NOMO-1 treated with dmso at 0.1 percent for 144 hours (cell line): Measurements from ENCODE around the gene CNNM3.
"Not testable (repeated sequence)": the region's sequence is repeated elsewhere in the genome, so short reads cannot be mapped to it uniquely, and the experiment has no call there.

Experiments used
- DNase-seq: peaks from one replicate; lab custom pipeline; 2025; ENCODE audit not compliant: unreplicated experiment; lab: John Stamatoyannopoulos, UW

Gene CNNM3

GRCh38 chr2:96798733-96799622 lies 17.1 kb upstream of the CNNM3 start:
- DNase-seq, result no peak

- DNase-seq, result no peak
Measured at GRCh38 chr2:96799623-96799935, 16.5 kb upstream of the CNNM3 start.

- DNase-seq, result no peak
Measured at GRCh38 chr2:96800061-96801004, 15.7 kb upstream of the CNNM3 start.

GRCh38 chr2:96801005-96801785 lies 14.9 kb upstream of the CNNM3 start:
- DNase-seq, result no peak

- DNase-seq, result no peak
Measured at GRCh38 chr2:96801786-96802595, 14.1 kb upstream of the CNNM3 start.

GRCh38 chr2:96802721-96803120 lies 13.3 kb upstream of the CNNM3 start:
- no peak for DNase-seq

- DNase-seq, result no peak
Measured at GRCh38 chr2:96804986-96805385, 11.1 kb upstream of the CNNM3 start.

GRCh38 chr2:96805946-96806345 lies 10.1 kb upstream of the CNNM3 start:
- not testable (repeated sequence) for DNase-seq

- DNase-seq, result no peak
Measured at GRCh38 chr2:96806468-96807126, 9.5 kb upstream of the CNNM3 start.

- DNase-seq, result no peak
Measured at GRCh38 chr2:96807127-96807471, 9.0 kb upstream of the CNNM3 start.

GRCh38 chr2:96808176-96808837 lies 7.8 kb upstream of the CNNM3 start:
- DNase-seq, result no peak

- no peak for DNase-seq
Measured at GRCh38 chr2:96809216-96809882, 6.7 kb upstream of the CNNM3 start.

- no peak for DNase-seq
Measured at GRCh38 chr2:96809951-96810782, 5.9 kb upstream of the CNNM3 start.

GRCh38 chr2:96810783-96811192 lies 5.3 kb upstream of the CNNM3 start:
- DNase-seq, result no peak

GRCh38 chr2:96811917-96812316 lies 4.2 kb upstream of the CNNM3 start:
- DNase-seq, result no peak

- DNase-seq, result no peak
Measured at GRCh38 chr2:96813656-96814055, 2.4 kb upstream of the CNNM3 start.

GRCh38 chr2:96815326-96816126 lies 542 bp upstream of the CNNM3 start:
- no peak for DNase-seq
